Posterior vena cava (tissue), 2 donors: ENCODE data around the gene CST4. TPM values are rescaled to one million over a fixed set of nuclear protein-coding genes. Genes with fewer than 3 reads are reported as not detected.
"Not testable (repeated sequence)": the region's sequence is repeated elsewhere in the genome, so short reads cannot be mapped to it uniquely, and the experiment has no call there.

ENCODE experiments used
- DNase-seq: peaks from one replicate; pipeline ENCODE4 v3.0.0-alpha.2; 2020; ENCODE audit warnings: low spot score
- intact Hi-C, 2 donors: fragments of 100-400 bp; cut with DNase I; formaldehyde crosslinking; loops; one replicate each; pipeline versions ENCODE4 v1.14.1 to v1.14.2; 2022 to 2023
- total RNA-seq, 2 donors: library from RNA; stranded (reverse); fragmentation: NEBNext Ultra II Directional; extraction: Animal tissue kit (Norgen Biotek cat#: 25700); gene quantifications; one replicate each; pipeline ENCODE4 v1.2.1, GENCODE V29; 2021
- donor health status: DM: yes; HTN: yes; CAD: no.
- donor health status: DM: yes; HTN: yes; CAD: no.

Gene CST4
- total RNA-seq, 2 donors from 2014 or later = not detected

GRCh38 chr20:23691675-23692074 lies 2.8 kb upstream of the CST4 start:
- intact Hi-C loops = no loop called here
- no peak for DNase-seq

GRCh38 chr20:23690581-23690980 lies 1.7 kb upstream of the CST4 start:
- DNase-seq = no peak
- intact Hi-C loops = no loop called here

- DNase-seq = no peak
- intact Hi-C loops = no loop called here
These were observed 507 bp upstream of the CST4 start for GRCh38 chr20:23689399-23689690.

- no peak for DNase-seq
- intact Hi-C loops = no loop called here
These were observed 852 bp downstream of the CST4 start for GRCh38 chr20:23687986-23688385.

GRCh38 chr20:23686046-23686750 lies 2.6 kb downstream of the CST4 start:
- intact Hi-C loops = no loop called here
- DNase-seq = no peak

- DNase-seq, intact Hi-C loops: not testable (repeated sequence)
These were observed 3.3 kb downstream of the CST4 start for GRCh38 chr20:23685529-23685896.

- intact Hi-C loops = no loop called here
These were observed 4.6 kb downstream of the CST4 start for GRCh38 chr20:23684261-23684660.

GRCh38 chr20:23683807-23684206 lies 5.0 kb downstream of the CST4 start:
- intact Hi-C loops = no loop called here
- DNase-seq = no peak

More at GRCh38 chr20:23684261-23684660, 4.6 kb downstream of the CST4 start:
- no peak for DNase-seq

- intact Hi-C loops = no loop called here
- DNase-seq = no peak
These were observed 5.6 kb downstream of the CST4 start for GRCh38 chr20:23683281-23683680.

- intact Hi-C loops = no loop called here
- DNase-seq = no peak
These were observed 8.7 kb downstream of the CST4 start for GRCh38 chr20:23680146-23680545.

- no peak for DNase-seq
- intact Hi-C loops = no loop called here
These were observed 9.4 kb downstream of the CST4 start for GRCh38 chr20:23679133-23680092.

GRCh38 chr20:23673209-23673608 lies 15.6 kb downstream of the CST4 start:
- DNase-seq = no peak
- intact Hi-C loops = no loop called here

GRCh38 chr20:23672158-23672557 lies 16.7 kb downstream of the CST4 start:
- DNase-seq = no peak
- intact Hi-C loops = no loop called here

- DNase-seq = no peak
- intact Hi-C loops = no loop called here
These were observed 17.4 kb downstream of the CST4 start for GRCh38 chr20:23671479-23671878.

- intact Hi-C loops = no loop called here
- DNase-seq = no peak
These were observed 18.5 kb downstream of the CST4 start for GRCh38 chr20:23670361-23670760.

GRCh38 chr20:23669866-23670265 lies 19.0 kb downstream of the CST4 start:
- intact Hi-C loops = loop anchor here in 1 of 2 donors (2.0 kb wide), 1 partner anchor 67 kb away; no protein-coding TSS in a partner anchor
- no peak for DNase-seq

GRCh38 chr20:23669327-23669726 lies 19.5 kb downstream of the CST4 start:
- intact Hi-C loops = loop anchor here in 1 of 2 donors (2.0 kb wide), 1 partner anchor 67 kb away; no protein-coding TSS in a partner anchor
- DNase-seq = no peak

GRCh38 chr20:23668477-23668951 lies 20.3 kb downstream of the CST4 start:
- intact Hi-C loops = loop anchor here in 1 of 2 donors (2.0 kb wide), 1 partner anchor 68 kb away; no protein-coding TSS in a partner anchor
- no peak for DNase-seq

- intact Hi-C loops = loop anchor here in 1 of 2 donors (2.0 kb wide), 1 partner anchor 69 kb away; no protein-coding TSS in a partner anchor
- DNase-seq = no peak
These were observed 21.2 kb downstream of the CST4 start for GRCh38 chr20:23667666-23668065.

- no peak for DNase-seq
- intact Hi-C loops = no loop called here
These were observed 22.1 kb downstream of the CST4 start for GRCh38 chr20:23666698-23667097.
